ENCODE measurements around the gene ACSL1. TPM values are rescaled to one million over a fixed set of nuclear protein-coding genes. Genes with fewer than 3 reads are reported as not detected.

Gene ACSL1
- total RNA-seq, 1 donor from 2014 or later: 321 TPM

DNA sequence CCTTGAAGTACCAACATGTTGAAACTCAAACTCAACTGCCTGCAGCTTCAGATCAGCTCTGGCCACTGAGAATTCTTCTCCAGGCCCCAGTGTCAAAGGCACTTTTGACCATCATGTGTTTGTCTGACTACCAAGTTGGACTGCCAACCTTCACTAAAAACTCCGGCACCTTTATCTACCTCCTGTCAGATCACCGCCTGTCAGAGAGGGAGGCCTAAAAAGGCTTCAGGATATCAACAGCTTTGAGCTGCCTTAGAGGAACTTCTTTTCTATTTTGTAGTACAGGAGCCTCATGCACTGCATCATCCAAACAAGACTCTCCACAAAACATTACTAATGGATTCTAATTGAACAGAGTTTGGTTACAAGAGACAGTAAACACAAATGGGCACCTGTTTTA is 2.8 kb downstream of the ACSL1 start:
- H3K4me1 ChIP-seq: peaks cover 38% of the 10 kb centered on the region
- no peak for ATAC-seq
- H3K27ac ChIP-seq: no peak overlapping the region
- H3K36me3 ChIP-seq: no peaks in the 10 kb centered on the region
- DNase-seq: no peak
- H3K27me3 ChIP-seq (ENCODE audit: low read depth): no peaks in the 10 kb centered on the region
- no peaks in the 10 kb centered on the region for H3K9me3 ChIP-seq
- intact Hi-C loops (cut with DNase I): no loop called here
- TF ChIP-seq CTCF (IDR thresholded peaks at IDR 0.05): no peak
- H3K4me3 ChIP-seq: peak overlapping the region; percentile 69

DNA sequence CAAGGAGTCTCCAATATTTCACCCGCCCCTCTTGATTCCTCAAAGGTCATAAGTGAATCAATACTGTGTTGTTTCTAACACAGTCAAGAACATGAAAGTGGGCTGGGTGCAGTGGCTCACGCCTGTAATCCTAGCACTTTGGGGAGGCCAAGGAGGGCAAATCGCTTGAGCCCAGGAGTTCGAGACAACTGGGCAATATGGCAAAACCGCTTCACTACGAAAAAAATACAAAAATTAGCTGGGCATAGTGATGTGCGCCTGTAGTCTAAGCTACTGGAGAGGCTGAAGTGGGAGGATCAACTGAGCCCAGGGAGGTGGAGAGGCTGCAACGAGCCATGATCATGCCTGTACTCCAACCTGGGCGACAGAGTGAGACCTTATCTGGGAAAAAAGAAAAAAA is 3.4 kb downstream of the ACSL1 start:
- H3K4me3 ChIP-seq: no peak overlapping the region
- no peaks in the 10 kb centered on the region for H3K9me3 ChIP-seq
- H3K4me1 ChIP-seq: peaks cover 42% of the 10 kb centered on the region
- no peak for ATAC-seq
- H3K27me3 ChIP-seq (ENCODE audit: low read depth): no peaks in the 10 kb centered on the region
- no peaks in the 10 kb centered on the region for H3K36me3 ChIP-seq
- TF ChIP-seq CTCF (IDR thresholded peaks at IDR 0.05): no peak
- H3K27ac ChIP-seq: no peak overlapping the region
- intact Hi-C loops (cut with DNase I): no loop called here
- no peak for DNase-seq

DNA sequence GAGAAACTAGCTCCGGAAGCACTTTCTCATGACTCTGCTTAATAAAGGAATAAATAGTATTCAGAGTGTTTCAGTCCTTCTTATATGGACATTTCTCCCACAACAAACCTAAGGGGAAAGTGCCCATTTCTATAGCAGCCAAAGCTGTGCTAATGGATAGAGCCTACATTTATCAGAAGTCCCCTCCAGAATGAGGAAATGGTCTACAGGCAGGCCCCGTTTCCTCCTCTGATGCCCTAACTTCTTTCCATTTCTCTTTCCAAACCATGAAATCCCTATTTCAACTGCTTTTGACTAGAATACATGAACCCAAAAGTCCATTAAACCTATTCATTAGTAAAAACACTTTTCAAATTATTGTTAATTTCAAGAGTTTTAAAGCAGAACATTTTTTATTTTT is 4.5 kb downstream of the ACSL1 start:
- DNase-seq (no peak), ATAC-seq (no peak)
- H3K4me1 ChIP-seq: peaks cover 41% of the 10 kb centered on the region
- no peak for TF ChIP-seq CTCF (IDR thresholded peaks at IDR 0.05)
- no peaks in the 10 kb centered on the region for H3K27me3 ChIP-seq (ENCODE audit: low read depth)
- H3K36me3 ChIP-seq: no peaks in the 10 kb centered on the region
- intact Hi-C loops (cut with DNase I): no loop called here
- no peaks in the 10 kb centered on the region for H3K9me3 ChIP-seq
- H3K4me3 ChIP-seq: peak overlapping the region; percentile 15
- H3K27ac ChIP-seq: no peak overlapping the region

- H3K36me3 ChIP-seq: no peaks in the 10 kb centered on the region
- intact Hi-C loops (cut with DNase I): no loop called here
- H3K27me3 ChIP-seq (ENCODE audit: low read depth): no peaks in the 10 kb centered on the region
- DNase-seq (no peak), ATAC-seq (peak; percentile 35 to 61)
- H3K9me3 ChIP-seq: no peaks in the 10 kb centered on the region
- peak overlapping the region; percentile 12 for H3K4me3 ChIP-seq
- TF ChIP-seq CTCF (IDR thresholded peaks at IDR 0.05): no peak
- peak overlapping the region; percentile 32 for H3K27ac ChIP-seq
- peaks cover 52% of the 10 kb centered on the region for H3K4me1 ChIP-seq
Observed at GRCh38 chr4:184819786-184820185, 6.0 kb downstream of the ACSL1 start.

DNA sequence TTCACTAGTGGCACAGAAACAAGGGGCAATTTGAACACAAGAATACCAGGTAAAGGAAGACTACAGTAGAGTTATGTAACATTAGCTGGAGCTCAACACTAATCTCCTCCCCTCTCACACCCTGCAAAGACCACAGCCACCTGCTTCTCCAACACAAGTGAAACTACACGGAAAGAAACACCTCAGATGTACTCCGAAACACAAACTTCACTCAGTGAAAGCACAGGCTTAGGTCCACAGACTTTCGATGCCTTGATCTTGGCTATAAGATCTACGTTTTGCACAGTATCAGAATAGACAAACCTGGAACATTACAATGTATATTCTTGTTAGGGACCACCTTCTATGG is 7.6 kb downstream of the ACSL1 start:
- peaks cover 63% of the 10 kb centered on the region for H3K4me1 ChIP-seq
- H3K4me3 ChIP-seq: no peak overlapping the region
- no peaks in the 10 kb centered on the region for H3K9me3 ChIP-seq
- H3K27me3 ChIP-seq (ENCODE audit: low read depth): no peaks in the 10 kb centered on the region
- no peak overlapping the region for H3K27ac ChIP-seq
- intact Hi-C loops (cut with DNase I): no loop called here
- no peak for TF ChIP-seq CTCF (IDR thresholded peaks at IDR 0.05)
- ATAC-seq (no peak), DNase-seq (no peak)
- H3K36me3 ChIP-seq: no peaks in the 10 kb centered on the region
